ENCODE measurements around the gene DTHD1.
A peak's percentile ranks its signal among the peaks of the same experiment; 100 is the strongest.

The DTHD1 gene

GRCh38 chr4:36244257-36245082 lies 36.9 kb upstream of the DTHD1 start, which contains the start of gene ARAP2:
ARAP2 (minus strand) TSS chr4:36244514; CDS start chr4:36229486, 15,028 bp downstream.
- H3K4me1 ChIP-seq (ENCODE audit: control insufficient read depth, insufficient read depth, low read length): no peaks in the 10 kb centered on the region
- no peaks in the 10 kb centered on the region for H3K36me3 ChIP-seq (ENCODE audit: control insufficient read depth, insufficient read depth, low read length)
- no peak within 1 kb of the TSS for H3K27ac ChIP-seq (ENCODE audit: insufficient read depth, low read depth, low read length, poor library complexity, severe bottlenecking)
- H3K4me3 ChIP-seq (ENCODE audit: insufficient read depth, low read depth, low read length): peak within 1 kb of the TSS; percentile 62
- peaks cover 30% of the 10 kb centered on the region for H3K27me3 ChIP-seq (ENCODE audit: control insufficient read depth, insufficient read depth, low read length, poor library complexity, severe bottlenecking)
- no peaks in the 10 kb centered on the region for H3K9me3 ChIP-seq (ENCODE audit: control insufficient read depth, low read length)
- 2 to 3% methylated on average over 81 of the region's 81 CpGs for WGBS, 2 experiments

DNA sequence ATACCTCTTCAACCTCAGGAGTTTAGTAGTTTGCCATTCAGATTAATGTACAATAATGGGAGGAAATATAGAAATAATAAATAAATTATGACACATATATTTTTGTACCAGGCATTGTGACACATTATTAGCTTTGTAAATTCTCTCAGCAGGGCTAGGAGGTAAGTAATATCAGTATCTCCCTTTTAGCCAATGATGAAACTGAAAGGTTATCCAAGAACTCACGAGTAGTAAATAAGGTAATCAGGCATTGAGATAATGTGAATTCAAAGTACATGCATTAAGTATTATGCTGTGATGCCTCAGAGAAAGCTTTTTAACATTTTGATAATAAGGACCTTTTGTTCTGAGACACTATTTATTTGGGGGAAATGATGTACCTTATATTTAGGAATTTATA lies 31.8 kb upstream of the DTHD1 start:
- Histone ChIP-seq H3K36me3 (ENCODE audit: control insufficient read depth, insufficient read depth, low read length) (no peaks in the 10 kb centered on the region), H3K27ac (ENCODE audit: insufficient read depth, low read depth, low read length, poor library complexity, severe bottlenecking) (no peak overlapping the region), H3K27me3 (ENCODE audit: control insufficient read depth, insufficient read depth, low read length, poor library complexity, severe bottlenecking) (peaks cover 12% of the 10 kb centered on the region), H3K9me3 (ENCODE audit: control insufficient read depth, low read length) (no peaks in the 10 kb centered on the region), H3K4me3 (ENCODE audit: insufficient read depth, low read depth, low read length) (no peak overlapping the region), H3K4me1 (ENCODE audit: control insufficient read depth, insufficient read depth, low read length) (no peaks in the 10 kb centered on the region)
- 93 to 100% methylated on average over 1 of the region's 1 CpG for WGBS, 2 experiments

- no peaks in the 10 kb centered on the region for H3K36me3 ChIP-seq (ENCODE audit: control insufficient read depth, insufficient read depth, low read length)
- no peak overlapping the region for H3K27ac ChIP-seq (ENCODE audit: insufficient read depth, low read depth, low read length, poor library complexity, severe bottlenecking)
- no peak overlapping the region for H3K4me3 ChIP-seq (ENCODE audit: insufficient read depth, low read depth, low read length)
- 92% methylated on average over 2 of the region's 2 CpGs; no CpG with 5 or more reads in 1 of the 2 experiments for WGBS, 2 experiments
- H3K9me3 ChIP-seq (ENCODE audit: control insufficient read depth, low read length): no peaks in the 10 kb centered on the region
- H3K27me3 ChIP-seq (ENCODE audit: control insufficient read depth, insufficient read depth, low read length, poor library complexity, severe bottlenecking): no peaks in the 10 kb centered on the region
- no peaks in the 10 kb centered on the region for H3K4me1 ChIP-seq (ENCODE audit: control insufficient read depth, insufficient read depth, low read length)
These were observed 29.4 kb upstream of the DTHD1 start for GRCh38 chr4:36251983-36252382.

- Histone ChIP-seq H3K27me3 (ENCODE audit: control insufficient read depth, insufficient read depth, low read length, poor library complexity, severe bottlenecking) (no peaks in the 10 kb centered on the region), H3K9me3 (ENCODE audit: control insufficient read depth, low read length) (no peaks in the 10 kb centered on the region), H3K36me3 (ENCODE audit: control insufficient read depth, insufficient read depth, low read length) (no peaks in the 10 kb centered on the region), H3K4me3 (ENCODE audit: insufficient read depth, low read depth, low read length) (no peak overlapping the region), H3K27ac (ENCODE audit: insufficient read depth, low read depth, low read length, poor library complexity, severe bottlenecking) (no peak overlapping the region), H3K4me1 (ENCODE audit: control insufficient read depth, insufficient read depth, low read length) (no peaks in the 10 kb centered on the region)
- WGBS, 2 experiments: 90 to 96% methylated on average over 2 of the region's 2 CpGs
These were observed 27.0 kb upstream of the DTHD1 start for GRCh38 chr4:36254371-36254770.

- no peaks in the 10 kb centered on the region for H3K27me3 ChIP-seq (ENCODE audit: control insufficient read depth, insufficient read depth, low read length, poor library complexity, severe bottlenecking)
- no peaks in the 10 kb centered on the region for H3K9me3 ChIP-seq (ENCODE audit: control insufficient read depth, low read length)
- H3K36me3 ChIP-seq (ENCODE audit: control insufficient read depth, insufficient read depth, low read length): no peaks in the 10 kb centered on the region
- H3K4me3 ChIP-seq (ENCODE audit: insufficient read depth, low read depth, low read length): no peak overlapping the region
- 100% methylated on average over 2 of the region's 2 CpGs for WGBS, 2 experiments
- no peak overlapping the region for H3K27ac ChIP-seq (ENCODE audit: insufficient read depth, low read depth, low read length, poor library complexity, severe bottlenecking)
- H3K4me1 ChIP-seq (ENCODE audit: control insufficient read depth, insufficient read depth, low read length): no peaks in the 10 kb centered on the region
These were observed 25.8 kb upstream of the DTHD1 start for GRCh38 chr4:36255577-36255976.

GRCh38 chr4:36256398-36256891 lies 25.0 kb upstream of the DTHD1 start:
- Histone ChIP-seq H3K4me3 (ENCODE audit: insufficient read depth, low read depth, low read length) (no peak overlapping the region), H3K4me1 (ENCODE audit: control insufficient read depth, insufficient read depth, low read length) (no peaks in the 10 kb centered on the region), H3K27ac (ENCODE audit: insufficient read depth, low read depth, low read length, poor library complexity, severe bottlenecking) (no peak overlapping the region), H3K9me3 (ENCODE audit: control insufficient read depth, low read length) (no peaks in the 10 kb centered on the region), H3K36me3 (ENCODE audit: control insufficient read depth, insufficient read depth, low read length) (no peaks in the 10 kb centered on the region), H3K27me3 (ENCODE audit: control insufficient read depth, insufficient read depth, low read length, poor library complexity, severe bottlenecking) (no peaks in the 10 kb centered on the region)
- WGBS, 2 experiments: 68 to 89% methylated on average over 4 to 6 of the region's 6 CpGs

- H3K9me3 ChIP-seq (ENCODE audit: control insufficient read depth, low read length): no peaks in the 10 kb centered on the region
- H3K27ac ChIP-seq (ENCODE audit: insufficient read depth, low read depth, low read length, poor library complexity, severe bottlenecking): no peak overlapping the region
- H3K4me1 ChIP-seq (ENCODE audit: control insufficient read depth, insufficient read depth, low read length): no peaks in the 10 kb centered on the region
- WGBS, 2 experiments: 92 to 94% methylated on average over 5 of the region's 5 CpGs
- no peaks in the 10 kb centered on the region for H3K27me3 ChIP-seq (ENCODE audit: control insufficient read depth, insufficient read depth, low read length, poor library complexity, severe bottlenecking)
- no peak overlapping the region for H3K4me3 ChIP-seq (ENCODE audit: insufficient read depth, low read depth, low read length)
- H3K36me3 ChIP-seq (ENCODE audit: control insufficient read depth, insufficient read depth, low read length): no peaks in the 10 kb centered on the region
These were observed 20.7 kb upstream of the DTHD1 start for GRCh38 chr4:36260731-36261130.

DNA sequence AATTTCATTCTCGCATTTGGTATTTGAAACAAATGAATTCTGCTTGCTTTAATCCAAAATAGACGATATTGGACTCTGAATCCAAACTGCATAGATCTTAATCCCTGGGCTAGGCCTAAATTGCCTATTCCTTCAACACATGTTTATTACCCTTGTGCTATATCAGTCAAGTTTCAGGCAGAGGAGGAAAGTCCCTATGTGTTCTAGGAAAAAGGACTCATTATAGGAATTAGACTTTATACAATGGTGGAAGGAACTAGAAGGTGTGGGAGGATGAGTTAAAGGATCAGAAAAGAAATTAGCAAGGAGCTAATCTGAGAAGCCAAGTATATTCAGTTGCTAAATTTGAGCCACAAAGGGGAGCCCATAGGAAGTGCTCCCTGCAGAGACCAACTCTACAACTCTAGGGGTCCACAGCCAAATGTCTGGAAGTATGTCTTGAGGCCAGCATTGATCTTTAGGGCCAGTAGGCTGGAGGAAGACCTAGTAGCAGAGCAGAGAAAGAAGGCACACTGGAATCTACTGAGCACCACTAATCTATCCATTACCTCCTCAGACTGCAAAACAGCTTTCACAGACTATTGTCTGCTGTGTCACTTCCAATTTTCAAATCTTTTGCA lies 17.1 kb upstream of the DTHD1 start:
- no peaks in the 10 kb centered on the region for H3K4me1 ChIP-seq (ENCODE audit: control insufficient read depth, insufficient read depth, low read length)
- no peak overlapping the region for H3K4me3 ChIP-seq (ENCODE audit: insufficient read depth, low read depth, low read length)
- no peaks in the 10 kb centered on the region for H3K36me3 ChIP-seq (ENCODE audit: control insufficient read depth, insufficient read depth, low read length)
- no peaks in the 10 kb centered on the region for H3K27me3 ChIP-seq (ENCODE audit: control insufficient read depth, insufficient read depth, low read length, poor library complexity, severe bottlenecking)
- 98 to 99% methylated on average over 2 of the region's 2 CpGs for WGBS, 2 experiments
- H3K9me3 ChIP-seq (ENCODE audit: control insufficient read depth, low read length): no peaks in the 10 kb centered on the region
- no peak overlapping the region for H3K27ac ChIP-seq (ENCODE audit: insufficient read depth, low read depth, low read length, poor library complexity, severe bottlenecking)

DNA sequence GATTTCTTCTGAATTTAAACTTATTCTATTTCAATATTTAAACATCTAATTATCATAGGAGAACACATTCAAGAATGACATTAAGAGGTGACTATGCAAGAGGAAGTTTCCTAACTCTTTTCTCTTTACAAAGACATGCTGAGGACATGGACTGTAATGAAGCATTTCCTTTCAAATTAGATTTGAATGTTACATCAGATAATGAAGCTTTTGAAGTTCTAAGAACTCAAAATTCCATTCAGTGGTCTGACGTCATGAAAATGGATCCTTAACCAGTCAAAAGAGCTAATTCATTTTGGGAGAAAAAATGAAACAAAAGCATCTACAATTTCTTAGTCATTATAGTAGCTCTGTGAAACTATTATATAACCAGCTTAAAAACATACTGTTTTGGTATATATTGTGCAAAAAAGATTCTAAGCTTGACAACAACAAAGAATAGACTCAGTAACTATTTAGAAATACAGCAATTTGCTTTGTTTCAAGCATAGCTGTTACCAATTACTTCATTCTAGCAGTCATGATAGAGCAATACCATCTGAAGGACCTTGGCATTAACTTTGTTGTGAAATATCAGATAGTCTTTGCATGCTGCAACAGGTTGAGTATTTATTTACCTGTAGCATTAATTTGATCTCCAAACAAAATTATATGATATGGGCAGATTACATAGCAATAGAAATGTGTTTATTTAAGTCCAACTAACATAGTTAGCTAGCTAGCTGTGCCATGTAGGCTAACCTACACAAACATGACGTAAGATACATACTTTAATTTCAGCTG lies 13.7 kb upstream of the DTHD1 start:
- Histone ChIP-seq H3K27me3 (ENCODE audit: control insufficient read depth, insufficient read depth, low read length, poor library complexity, severe bottlenecking) (no peaks in the 10 kb centered on the region), H3K4me3 (ENCODE audit: insufficient read depth, low read depth, low read length) (no peak overlapping the region), H3K4me1 (ENCODE audit: control insufficient read depth, insufficient read depth, low read length) (no peaks in the 10 kb centered on the region), H3K9me3 (ENCODE audit: control insufficient read depth, low read length) (no peaks in the 10 kb centered on the region), H3K27ac (ENCODE audit: insufficient read depth, low read depth, low read length, poor library complexity, severe bottlenecking) (no peak overlapping the region), H3K36me3 (ENCODE audit: control insufficient read depth, insufficient read depth, low read length) (no peaks in the 10 kb centered on the region)
- 87 to 90% methylated on average over 2 of the region's 2 CpGs for WGBS, 2 experiments

DNA sequence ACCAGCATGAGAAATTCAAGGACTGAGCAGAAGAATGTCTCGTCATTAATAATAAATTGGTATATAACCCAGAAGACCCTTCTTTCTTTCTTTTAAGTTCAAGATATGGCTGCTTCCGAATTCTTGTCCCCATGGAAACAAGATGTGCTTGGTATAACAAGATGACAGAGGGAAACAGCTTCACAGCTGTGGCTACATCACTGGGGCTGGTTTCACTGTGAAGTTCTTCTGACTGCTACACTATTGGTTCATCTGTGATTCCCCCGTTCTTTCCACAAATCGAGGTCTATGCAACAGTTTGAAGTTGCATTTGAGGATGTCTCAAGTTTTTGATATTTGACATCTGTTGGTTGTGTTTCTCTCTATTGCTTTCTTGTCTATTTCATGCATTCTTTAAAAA lies 12.3 kb upstream of the DTHD1 start:
- Histone ChIP-seq H3K4me3 (ENCODE audit: insufficient read depth, low read depth, low read length) (no peak overlapping the region), H3K27me3 (ENCODE audit: control insufficient read depth, insufficient read depth, low read length, poor library complexity, severe bottlenecking) (no peaks in the 10 kb centered on the region), H3K9me3 (ENCODE audit: control insufficient read depth, low read length) (no peaks in the 10 kb centered on the region), H3K36me3 (ENCODE audit: control insufficient read depth, insufficient read depth, low read length) (no peaks in the 10 kb centered on the region), H3K27ac (ENCODE audit: insufficient read depth, low read depth, low read length, poor library complexity, severe bottlenecking) (no peak overlapping the region), H3K4me1 (ENCODE audit: control insufficient read depth, insufficient read depth, low read length) (no peaks in the 10 kb centered on the region)
- WGBS, 2 experiments: 92 to 94% methylated on average over 4 of the region's 4 CpGs
